Mesothelial cell of epicardium (in vitro differentiated cells): ENCODE data around the gene PTPRN2. TPM values are rescaled to one million over a fixed set of nuclear protein-coding genes. Genes with fewer than 3 reads are reported as not detected.

ENCODE experiments used
- DNase-seq, 2 experiments: peaks; one replicate each; pipeline ENCODE4 v3.0.0; 2021; ENCODE audit warnings: low spot score in 2 of 2; ENCODE audit not compliant: unreplicated experiment in 2 of 2
- H3K27ac Mint-ChIP-seq: 2 replicates; pipeline ENCODE4 v1.8.0; 2021; ENCODE audit warnings: mixed read lengths
- H3K27me3 Mint-ChIP-seq: 2 replicates; pipeline ENCODE4 v1.8.0; 2021; ENCODE audit warnings: low read depth, mixed read lengths
- H3K36me3 Mint-ChIP-seq: 2 replicates; pipeline ENCODE4 v1.8.0; 2021; ENCODE audit warnings: mixed read lengths
- H3K4me1 Mint-ChIP-seq: 2 replicates; pipeline ENCODE4 v1.8.0; 2021; ENCODE audit warnings: mixed read lengths
- H3K4me3 Mint-ChIP-seq: 2 replicates; pipeline ENCODE4 v1.8.0; 2021; ENCODE audit warnings: mild to moderate bottlenecking, moderate library complexity, mixed read lengths
- H3K9me3 Mint-ChIP-seq: 2 replicates; pipeline ENCODE4 v1.8.0; 2021; ENCODE audit warnings: mixed read lengths
- total RNA-seq: library from RNA; stranded (reverse); gene quantifications from 3 replicates; pipeline ENCODE4 v1.2.1, GENCODE V29; 2021
- TF ChIP-seq, protein P1 (sequence below): fragments of 200-600 bp; sonication (generic); IDR thresholded peaks from one replicate; pipeline ENCODE4 v1.5.0; 2021; ENCODE audit warnings: antibody characterized with exemption; ENCODE audit not compliant: unreplicated experiment

PTPRN2 gene
- total RNA-seq, 1 donor from 2014 or later, result 2.2 TPM

DNA sequence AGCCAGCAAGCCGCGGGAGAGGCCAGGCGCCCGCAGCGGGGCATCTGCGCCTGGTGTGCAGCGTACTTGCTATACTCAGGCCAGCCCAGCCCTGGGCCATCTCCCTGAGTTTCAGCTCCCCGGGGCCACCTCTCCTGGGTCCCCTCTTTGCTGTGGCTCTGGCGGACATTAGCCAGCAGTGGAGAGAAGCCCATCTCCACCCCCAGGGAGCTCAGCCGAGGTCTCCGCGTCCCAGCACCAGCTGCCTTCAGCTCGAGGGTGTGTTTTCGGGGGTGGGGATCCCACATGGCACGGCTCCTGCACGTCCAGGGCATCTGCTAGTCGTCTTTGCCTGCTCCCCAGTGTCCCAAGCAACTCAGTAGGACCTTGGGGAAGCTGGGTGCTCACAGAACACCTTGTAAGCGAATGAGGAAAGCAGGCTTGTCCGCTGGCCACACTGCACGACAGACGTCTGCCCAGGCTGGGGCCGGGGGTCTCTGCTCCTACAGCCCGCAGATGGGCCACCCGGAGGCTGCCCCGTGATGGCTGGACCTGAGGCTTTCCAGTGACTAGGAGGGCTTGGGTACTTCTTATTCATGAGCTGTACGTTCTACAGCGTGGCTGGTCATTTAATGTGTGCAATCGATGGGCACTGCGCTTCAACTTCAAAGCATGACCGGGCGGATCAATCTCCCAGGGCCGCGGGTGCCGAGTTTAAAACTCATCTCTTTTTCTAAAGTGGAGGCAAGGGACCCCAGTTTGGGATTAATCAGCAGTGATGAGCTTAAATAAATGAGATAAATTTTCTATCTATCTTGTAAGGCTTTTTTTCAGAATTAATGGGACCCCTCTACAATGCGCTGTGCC is 795.2 kb downstream of the PTPRN2 start:
- H3K27me3 Mint-ChIP-seq, result peaks cover 26% of the 10 kb centered on the region
- DNase-seq, result no peak
- no peak overlapping the region for H3K27ac Mint-ChIP-seq
- H3K36me3 Mint-ChIP-seq, result no peaks in the 10 kb centered on the region
- H3K4me1 Mint-ChIP-seq, result no peaks in the 10 kb centered on the region
- no peaks in the 10 kb centered on the region for H3K9me3 Mint-ChIP-seq
- TF ChIP-seq, protein P1, sequence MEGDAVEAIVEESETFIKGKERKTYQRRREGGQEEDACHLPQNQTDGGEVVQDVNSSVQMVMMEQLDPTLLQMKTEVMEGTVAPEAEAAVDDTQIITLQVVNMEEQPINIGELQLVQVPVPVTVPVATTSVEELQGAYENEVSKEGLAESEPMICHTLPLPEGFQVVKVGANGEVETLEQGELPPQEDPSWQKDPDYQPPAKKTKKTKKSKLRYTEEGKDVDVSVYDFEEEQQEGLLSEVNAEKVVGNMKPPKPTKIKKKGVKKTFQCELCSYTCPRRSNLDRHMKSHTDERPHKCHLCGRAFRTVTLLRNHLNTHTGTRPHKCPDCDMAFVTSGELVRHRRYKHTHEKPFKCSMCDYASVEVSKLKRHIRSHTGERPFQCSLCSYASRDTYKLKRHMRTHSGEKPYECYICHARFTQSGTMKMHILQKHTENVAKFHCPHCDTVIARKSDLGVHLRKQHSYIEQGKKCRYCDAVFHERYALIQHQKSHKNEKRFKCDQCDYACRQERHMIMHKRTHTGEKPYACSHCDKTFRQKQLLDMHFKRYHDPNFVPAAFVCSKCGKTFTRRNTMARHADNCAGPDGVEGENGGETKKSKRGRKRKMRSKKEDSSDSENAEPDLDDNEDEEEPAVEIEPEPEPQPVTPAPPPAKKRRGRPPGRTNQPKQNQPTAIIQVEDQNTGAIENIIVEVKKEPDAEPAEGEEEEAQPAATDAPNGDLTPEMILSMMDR, result no peak
- H3K4me3 Mint-ChIP-seq, result no peak overlapping the region

GRCh38 chr7:157791666-157792065 is 796.0 kb downstream of the PTPRN2 start:
- TF ChIP-seq, protein P1, result no peak
- Mint-ChIP-seq H3K9me3 (no peaks in the 10 kb centered on the region), H3K36me3 (no peaks in the 10 kb centered on the region), H3K4me1 (no peaks in the 10 kb centered on the region), H3K27ac (no peak overlapping the region), H3K27me3 (peaks cover 22% of the 10 kb centered on the region), H3K4me3 (no peak overlapping the region)
- no peak for DNase-seq

GRCh38 chr7:157791261-157791660 is 796.4 kb downstream of the PTPRN2 start:
- no peaks in the 10 kb centered on the region for H3K4me1 Mint-ChIP-seq
- DNase-seq, result no peak
- TF ChIP-seq, protein P1, result no peak
- H3K4me3 Mint-ChIP-seq, result no peak overlapping the region
- no peaks in the 10 kb centered on the region for H3K9me3 Mint-ChIP-seq
- H3K36me3 Mint-ChIP-seq, result no peaks in the 10 kb centered on the region
- peaks cover 19% of the 10 kb centered on the region for H3K27me3 Mint-ChIP-seq
- H3K27ac Mint-ChIP-seq, result no peak overlapping the region

DNA sequence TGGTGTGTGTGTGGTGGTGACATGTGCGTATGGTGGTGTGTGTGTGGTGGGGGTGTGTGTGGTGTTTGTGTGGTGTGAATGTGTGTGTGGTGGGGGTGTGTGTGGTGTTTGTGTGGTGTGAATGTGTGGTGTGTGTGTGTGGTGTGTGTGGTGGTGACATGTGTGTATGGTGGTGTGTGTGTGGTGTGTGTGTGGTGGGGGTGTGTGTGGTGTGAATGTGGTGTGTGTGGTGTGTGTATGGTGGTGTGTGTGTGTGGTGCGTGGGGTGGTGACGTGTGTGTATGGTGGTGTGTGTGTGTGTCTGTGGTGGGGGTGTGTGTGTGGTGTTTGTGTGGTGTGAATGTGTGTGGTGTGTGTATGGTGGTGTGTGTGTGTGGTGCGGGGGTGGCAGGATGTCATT is 797.7 kb downstream of the PTPRN2 start:
- H3K27ac Mint-ChIP-seq, result no peak overlapping the region
- peaks cover 14% of the 10 kb centered on the region for H3K27me3 Mint-ChIP-seq
- no peak for DNase-seq

GRCh38 chr7:157789094-157789493 is 798.5 kb downstream of the PTPRN2 start:
- no peaks in the 10 kb centered on the region for H3K4me1 Mint-ChIP-seq
- H3K27ac Mint-ChIP-seq, result no peak overlapping the region
- DNase-seq, result no peak
- H3K4me3 Mint-ChIP-seq, result no peak overlapping the region
- TF ChIP-seq, protein P1, result no peak
- H3K27me3 Mint-ChIP-seq, result peaks cover 7% of the 10 kb centered on the region
- H3K36me3 Mint-ChIP-seq, result no peaks in the 10 kb centered on the region
- no peaks in the 10 kb centered on the region for H3K9me3 Mint-ChIP-seq

More for the DNA sequence above, 797.7 kb downstream of the PTPRN2 start:
- Mint-ChIP-seq H3K4me3 (no peak overlapping the region), H3K9me3 (no peaks in the 10 kb centered on the region), H3K4me1 (no peaks in the 10 kb centered on the region), H3K36me3 (no peaks in the 10 kb centered on the region)
- TF ChIP-seq, protein P1, result no peak
